Stimulated activated CD4-positive, alpha-beta T cell treated with anti-CD3 and anti-CD28 coated beads, Interleukin-1b, Interleukin-23, amount 100 ng/mL, for 24 hours (primary cell): ENCODE measurements around the gene EEIG2.

ENCODE experiments used
- DNase-seq, 4 experiments: peaks; one replicate each; pipeline ENCODE4 v3.0.0-alpha.2; 2020; ENCODE audit warnings: low read depth in 4 of 4, low spot score in 1 of 4

Gene EEIG2

DNA sequence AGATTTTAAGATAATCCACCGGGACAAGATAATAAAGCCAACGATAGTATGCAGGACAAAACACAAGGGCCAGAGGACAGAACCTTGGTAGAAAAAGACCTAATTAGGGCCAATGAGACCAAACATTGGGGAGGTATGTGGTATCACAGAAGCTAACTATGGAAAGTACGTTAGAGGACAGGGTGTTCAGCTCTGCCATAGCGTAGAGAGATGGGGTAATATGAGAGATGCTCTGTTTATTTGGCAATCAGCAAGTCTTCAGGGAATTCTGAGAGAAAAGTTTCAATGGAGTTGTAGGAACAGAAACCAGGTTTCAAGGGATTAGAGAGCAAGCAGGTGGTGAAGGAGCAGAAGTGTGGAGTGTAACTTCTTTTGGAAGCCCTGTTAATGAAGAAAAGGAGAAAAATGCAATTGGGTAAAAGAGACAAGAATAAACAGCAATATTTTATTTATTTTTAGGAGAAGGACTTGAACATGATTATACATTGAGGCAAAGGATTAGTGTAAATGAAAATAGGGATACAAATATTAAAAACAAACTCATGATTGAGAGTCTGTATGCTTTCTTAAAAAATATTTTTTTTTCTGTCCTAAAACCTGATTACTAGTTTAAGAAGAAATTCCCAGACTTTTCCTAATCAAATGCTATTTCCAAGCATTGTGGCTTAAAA, 24.0 kb downstream of the EEIG2 start:
- DNase-seq, result no peak

- no peak for DNase-seq
Measured at GRCh38 chr1:108584428-108584856, 24.5 kb downstream of the EEIG2 start.

DNA sequence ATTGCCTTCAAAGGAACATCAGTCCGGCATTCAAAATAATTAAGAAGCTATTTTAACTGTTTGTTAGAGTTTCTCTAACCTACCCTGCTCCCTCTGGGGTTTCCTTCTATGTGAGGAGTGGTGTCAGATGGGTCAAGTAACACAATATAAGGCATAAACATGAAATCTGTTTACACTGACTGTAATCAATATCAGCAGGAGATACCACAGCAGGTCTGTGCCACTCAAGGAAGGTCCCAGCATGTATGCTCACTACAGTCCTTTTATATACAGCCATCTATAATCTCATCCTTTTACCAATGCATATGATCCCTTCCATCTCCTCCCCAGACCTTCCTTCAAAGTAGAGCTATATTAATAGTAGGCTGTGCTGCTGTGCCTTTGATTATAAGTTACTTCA, 25.4 kb downstream of the EEIG2 start:
- DNase-seq, result no peak

- no peak for DNase-seq
Measured at GRCh38 chr1:108590441-108590840, 30.5 kb downstream of the EEIG2 start.

DNA sequence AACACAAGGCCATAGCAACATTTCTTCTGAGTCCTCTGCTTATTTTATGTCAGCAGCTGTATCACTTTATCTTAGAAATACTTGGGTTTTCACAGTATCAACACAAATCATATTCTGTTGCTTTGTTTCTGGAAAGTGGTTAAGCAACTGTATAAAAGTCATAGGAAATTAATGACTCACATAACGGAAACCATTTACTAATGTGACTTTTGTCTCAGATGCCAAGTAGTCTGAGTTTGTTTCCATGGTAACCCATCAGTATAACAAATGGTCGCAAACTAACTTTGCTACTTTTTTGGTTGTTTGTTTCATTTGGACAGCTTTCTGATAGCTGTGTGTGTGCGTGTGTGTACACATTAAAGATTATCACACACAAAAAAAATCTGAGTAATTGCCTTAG, 31.1 kb downstream of the EEIG2 start:
- DNase-seq, result no peak

GRCh38 chr1:108591466-108591865, 31.6 kb downstream of the EEIG2 start:
- DNase-seq, result no peak

DNA sequence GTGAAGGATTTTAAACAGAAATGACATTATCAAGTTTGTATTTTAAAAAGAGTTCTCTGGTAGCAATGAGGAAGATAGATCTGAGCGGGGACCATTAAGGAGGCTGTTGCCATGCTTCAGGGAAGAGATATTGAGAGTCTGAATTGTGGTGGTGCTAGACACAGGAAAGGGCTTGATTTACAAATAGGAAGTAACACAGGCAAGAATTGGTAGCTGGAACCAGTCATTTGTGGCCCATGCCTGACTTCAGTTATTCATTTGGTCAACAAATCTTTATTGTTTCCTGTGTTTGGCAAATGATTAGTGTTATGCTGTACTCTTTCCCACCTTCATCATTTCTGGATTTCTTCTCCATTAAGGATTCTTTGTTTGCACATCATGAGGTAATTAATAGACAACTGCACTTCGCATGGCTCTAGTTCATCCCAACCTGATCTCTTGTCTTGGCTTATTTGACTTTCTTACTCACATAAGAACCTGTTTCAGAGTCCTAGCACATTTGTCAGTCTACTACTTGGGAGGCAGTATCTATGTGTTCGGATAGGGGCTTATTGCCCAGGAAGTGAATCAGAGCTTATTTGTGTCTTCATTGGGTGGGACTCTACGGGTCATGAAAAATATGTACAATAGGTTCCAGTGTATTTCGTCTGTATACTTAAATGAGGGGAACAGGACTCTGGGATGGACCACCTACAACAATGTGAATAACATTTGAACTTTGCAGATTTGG, 32.3 kb downstream of the EEIG2 start:
- no peak for DNase-seq

DNA sequence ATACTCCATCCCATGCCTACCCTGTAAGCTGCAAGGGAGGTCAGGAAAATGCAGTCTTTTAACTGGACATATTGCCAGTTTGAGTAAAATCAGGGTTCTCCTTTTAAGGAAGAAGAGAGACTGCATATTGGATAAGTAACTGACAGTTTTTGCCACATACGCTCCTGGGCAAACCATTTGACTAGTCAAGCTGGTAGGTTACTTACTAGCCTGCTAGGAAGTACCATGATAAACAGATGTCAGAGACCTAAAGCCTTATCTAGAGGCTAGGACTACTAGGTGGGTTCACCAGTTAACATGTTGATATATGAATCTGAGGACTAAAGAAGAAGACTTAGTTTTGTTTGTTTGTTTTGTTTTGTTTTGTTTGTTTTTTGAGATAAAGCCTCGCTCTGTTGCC, 33.5 kb downstream of the EEIG2 start:
- DNase-seq, result no peak

- DNase-seq, result no peak
Measured at GRCh38 chr1:108595507-108595906, 35.6 kb downstream of the EEIG2 start.

DNA sequence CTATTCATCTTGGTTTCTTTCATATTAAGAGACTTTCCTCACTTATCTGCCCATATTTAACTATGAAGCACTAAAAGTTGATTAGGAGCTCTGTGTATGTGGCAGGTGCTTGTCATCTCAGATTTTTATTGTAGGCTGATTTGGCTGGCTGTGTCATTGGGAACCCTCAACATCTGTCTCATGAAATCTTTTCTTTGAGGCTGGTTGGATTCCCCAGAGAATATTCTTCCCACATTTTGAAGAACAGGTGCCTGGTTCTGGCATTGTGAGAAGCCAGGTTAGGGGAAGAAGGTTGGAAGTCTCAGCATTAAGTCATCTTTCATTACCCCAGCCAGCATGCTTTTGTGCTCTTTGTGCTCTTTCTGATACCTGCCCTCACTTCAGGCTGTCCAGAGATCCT, 37.1 kb downstream of the EEIG2 start:
- no peak for DNase-seq

GRCh38 chr1:108598340-108598739, 38.4 kb downstream of the EEIG2 start:
- DNase-seq, result no peak

- no peak for DNase-seq
Measured at GRCh38 chr1:108600504-108600903, 40.6 kb downstream of the EEIG2 start.

- no peak for DNase-seq
Measured at GRCh38 chr1:108601708-108602410, 42.0 kb downstream of the EEIG2 start.

DNA sequence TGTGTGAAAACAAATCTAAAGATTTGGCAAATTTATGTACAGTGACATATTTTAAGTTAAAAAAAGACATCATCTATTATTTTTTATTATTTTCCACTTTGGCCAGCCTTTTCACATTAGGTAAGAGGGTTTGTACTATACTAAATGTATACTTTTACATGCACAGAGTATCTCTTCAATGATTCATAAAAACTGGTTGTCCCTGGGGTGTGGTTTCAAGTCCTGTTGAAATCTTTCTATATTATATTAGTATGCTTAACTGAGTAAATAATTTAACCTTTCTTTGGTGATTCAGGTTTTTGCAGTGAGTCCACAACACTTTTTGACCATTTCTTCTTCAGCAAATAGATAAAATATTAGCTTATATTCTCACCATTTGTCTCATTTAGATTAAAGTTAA, 45.7 kb downstream of the EEIG2 start:
- DNase-seq, result no peak

DNA sequence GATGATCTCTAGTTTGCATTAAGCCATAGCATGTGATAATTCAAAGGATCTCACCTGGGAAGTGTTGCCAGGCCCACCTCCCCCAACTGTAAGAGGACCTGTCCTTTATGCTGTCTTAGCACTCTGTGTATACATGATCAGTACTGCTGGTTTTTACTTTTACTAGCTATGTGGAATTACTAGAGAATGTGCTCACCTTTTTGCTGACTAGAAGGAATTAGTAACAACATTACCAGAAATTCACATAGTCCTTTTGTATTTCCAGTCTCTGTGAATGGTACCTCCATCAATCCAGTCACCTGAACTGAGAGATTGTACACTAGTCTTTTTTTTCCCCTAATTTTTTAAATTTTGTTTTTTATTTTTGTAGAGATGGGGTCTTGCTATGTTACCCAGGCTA, 46.6 kb downstream of the EEIG2 start:
- DNase-seq, result no peak

GRCh38 chr1:108609483-108610049, 49.7 kb downstream of the EEIG2 start:
- DNase-seq, result no peak
